SK-N-SH treated with all-trans-retinoic acid at 6 μM for 48 hours (cell line): ENCODE results near the gene HMOX1.
A peak's percentile ranks its signal among the peaks of the same experiment; 100 is the strongest.
"Not testable (repeated sequence)": the region's sequence is repeated elsewhere in the genome, so short reads cannot be mapped to it uniquely, and the experiment has no call there.

ENCODE experiments used
- ATAC-seq: fragments of 200-7000 bp; cut with Tn5 transposase; 3 replicates; pipeline ENCODE4 v1.9.1; 2020; ENCODE audit warnings: mild to moderate bottlenecking, moderate library complexity
- ARNTL ChIP-seq: fragments of 450-650 bp; formaldehyde crosslinking; IDR thresholded peaks from 2 replicates; pipeline ENCODE4 v1.5.0; 2020; ENCODE audit warnings: low read depth, mild to moderate bottlenecking, moderate library complexity, borderline replicate concordance
- BACH2 ChIP-seq: fragments of 250-450 bp; sonication (Bioruptor Pico); IDR thresholded peaks from 2 replicates; pipeline ENCODE4 v1.9.0; 2021; ENCODE audit warnings: mild to moderate bottlenecking, borderline replicate concordance
- CSDC2 ChIP-seq: fragments of 250-450 bp; sonication (Bioruptor Pico); IDR thresholded peaks from 2 replicates; pipeline ENCODE4 v1.5.0; 2020; ENCODE audit warnings: mild to moderate bottlenecking, moderate library complexity
- ESRRG ChIP-seq: fragments of 250-450 bp; sonication (Bioruptor Pico); IDR thresholded peaks from 2 replicates; pipeline ENCODE4 v1.6.1; 2021; ENCODE audit warnings: mild to moderate bottlenecking
- GLIS3 ChIP-seq: fragments of 250-450 bp; sonication (Bioruptor Pico); IDR thresholded peaks from 2 replicates; pipeline ENCODE4 v1.5.0; 2020; ENCODE audit warnings: mild to moderate bottlenecking, moderate library complexity
- ISL1 ChIP-seq: fragments of 250-450 bp; sonication (Bioruptor Pico); IDR thresholded peaks from 2 replicates; pipeline ENCODE4 v2.1.2; 2022; ENCODE audit warnings: mild to moderate bottlenecking, moderate library complexity
- OSR1 ChIP-seq: fragments of 250-450 bp; sonication (Bioruptor Pico); IDR thresholded peaks from 2 replicates; pipeline ENCODE4 v1.8.0; 2022; ENCODE audit warnings: moderate library complexity, mild to moderate bottlenecking, inconsistent platforms
- PATZ1 ChIP-seq: fragments of 250-450 bp; sonication (Bioruptor Pico); IDR thresholded peaks from 2 replicates; pipeline ENCODE4 v1.8.0; 2020; ENCODE audit warnings: mild to moderate bottlenecking, moderate library complexity, borderline replicate concordance
- PPARA ChIP-seq: fragments of 250-450 bp; sonication (Bioruptor Pico); IDR thresholded peaks from 2 replicates; pipeline ENCODE4 v1.5.0; 2020; ENCODE audit warnings: mild to moderate bottlenecking, borderline replicate concordance
- RARB ChIP-seq: fragments of 250-450 bp; sonication (Bioruptor Pico); IDR thresholded peaks from 2 replicates; pipeline ENCODE4 v1.8.0; 2021; ENCODE audit warnings: mild to moderate bottlenecking, moderate library complexity
- SNAI2 ChIP-seq: fragments of 250-450 bp; sonication (Bioruptor Pico); IDR thresholded peaks from 2 replicates; pipeline ENCODE4 v1.5.0; 2020; ENCODE audit warnings: mild to moderate bottlenecking, moderate library complexity
- TCF4 ChIP-seq: fragments of 250-450 bp; sonication (Bioruptor Pico); IDR thresholded peaks from 2 replicates; pipeline ENCODE4 v1.8.0; 2021; ENCODE audit warnings: mild to moderate bottlenecking, moderate library complexity, borderline replicate concordance
- TOX ChIP-seq: fragments of 250-450 bp; sonication (Bioruptor Pico); IDR thresholded peaks from 2 replicates; pipeline ENCODE4 v1.8.0; 2021; ENCODE audit warnings: mild to moderate bottlenecking, moderate library complexity, borderline replicate concordance
- TSHZ2 ChIP-seq: fragments of 250-450 bp; sonication (Bioruptor Pico); IDR thresholded peaks from 2 replicates; pipeline ENCODE4 v1.5.0; 2020; ENCODE audit warnings: mild to moderate bottlenecking, moderate library complexity
- ZC3H10 ChIP-seq: fragments of 250-450 bp; sonication (Bioruptor Pico); IDR thresholded peaks from 2 replicates; pipeline ENCODE4 v1.5.1; 2021; ENCODE audit warnings: mild to moderate bottlenecking, moderate library complexity
- ZFP3 ChIP-seq: fragments of 250-450 bp; sonication (Bioruptor Pico); IDR thresholded peaks from 2 replicates; pipeline ENCODE4 v1.5.0; 2020; ENCODE audit warnings: mild to moderate bottlenecking, moderate library complexity
- ZFP30 ChIP-seq: fragments of 450-650 bp; formaldehyde crosslinking; IDR thresholded peaks from 2 replicates; pipeline ENCODE4 v1.5.0; 2022; ENCODE audit warnings: mild to moderate bottlenecking, moderate library complexity
- ZNF565 ChIP-seq: fragments of 450-650 bp; formaldehyde crosslinking; conservative IDR thresholded peaks from 2 replicates; pipeline ENCODE4 v1.5.0; 2020; ENCODE audit warnings: low read depth, mild to moderate bottlenecking, moderate library complexity
- ZNF70 ChIP-seq: fragments of 450-650 bp; formaldehyde crosslinking; IDR thresholded peaks from 2 replicates; pipeline ENCODE4 v1.5.0; 2020; ENCODE audit warnings: mild to moderate bottlenecking, moderate library complexity
- ZNF8 ChIP-seq: fragments of 450-650 bp; formaldehyde crosslinking; IDR thresholded peaks from 2 replicates; pipeline ENCODE4 v1.5.0; 2020; ENCODE audit warnings: mild to moderate bottlenecking, moderate library complexity
- TF ChIP-seq, protein P1 (sequence below): fragments of 250-450 bp; sonication (Bioruptor Pico); IDR thresholded peaks from 2 replicates; pipeline ENCODE4 v1.5.1; 2020; ENCODE audit warnings: low read depth, mild to moderate bottlenecking, moderate library complexity
- TF ChIP-seq, protein P2 (sequence below): fragments of 250-450 bp; sonication (Bioruptor Pico); IDR thresholded peaks from 2 replicates; pipeline ENCODE4 v1.8.0; 2021; ENCODE audit warnings: low read depth, mild to moderate bottlenecking, moderate library complexity, borderline replicate concordance

HMOX1 gene

DNA sequence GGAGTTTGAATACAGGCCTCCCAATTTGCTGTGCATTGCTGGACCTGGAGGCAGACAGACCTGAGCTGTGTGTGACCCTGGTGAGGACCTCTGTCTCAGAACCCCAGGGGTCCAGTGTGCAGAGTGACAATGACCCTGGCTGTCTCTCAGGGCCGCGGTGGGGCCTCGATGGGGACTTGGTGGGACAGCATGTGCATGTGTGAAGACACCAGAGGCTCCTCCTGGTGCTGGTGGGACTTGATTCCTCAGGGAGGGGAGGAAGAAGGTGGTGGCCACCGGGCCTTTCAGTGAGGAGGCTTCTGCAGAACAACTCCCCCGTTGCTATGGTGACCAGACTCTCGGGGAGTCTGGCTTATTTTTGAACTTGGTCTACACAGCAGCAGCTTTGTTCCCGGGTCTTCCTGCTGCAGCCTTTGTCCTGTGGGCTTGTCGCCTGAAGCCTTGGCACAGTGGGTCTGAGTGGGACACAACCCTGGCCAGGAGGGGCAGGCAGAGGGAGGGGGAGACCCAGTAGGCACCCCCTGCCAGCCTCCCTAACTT is 54.4 kb downstream of the HMOX1 start:
- TF ChIP-seq SNAI2 (CRISPR knock-in tag) (no peak), ESRRG (CRISPR knock-in tag) (no peak), TOX (CRISPR knock-in tag) (no peak), ZFP30 (CRISPR knock-in tag) (no peak), ZNF8 (CRISPR knock-in tag) (no peak), ZFP3 (CRISPR knock-in tag) (no peak), TCF4 (CRISPR knock-in tag) (no peak), ISL1 (CRISPR knock-in tag) (no peak), ZNF70 (CRISPR knock-in tag) (no peak), PATZ1 (CRISPR knock-in tag) (no peak), RARB (CRISPR knock-in tag) (no peak), GLIS3 (no peak), CSDC2 (CRISPR knock-in tag) (no peak), TSHZ2 (no peak), ZC3H10 (no peak), OSR1 (CRISPR knock-in tag) (no peak)
- TF ChIP-seq, protein P1, sequence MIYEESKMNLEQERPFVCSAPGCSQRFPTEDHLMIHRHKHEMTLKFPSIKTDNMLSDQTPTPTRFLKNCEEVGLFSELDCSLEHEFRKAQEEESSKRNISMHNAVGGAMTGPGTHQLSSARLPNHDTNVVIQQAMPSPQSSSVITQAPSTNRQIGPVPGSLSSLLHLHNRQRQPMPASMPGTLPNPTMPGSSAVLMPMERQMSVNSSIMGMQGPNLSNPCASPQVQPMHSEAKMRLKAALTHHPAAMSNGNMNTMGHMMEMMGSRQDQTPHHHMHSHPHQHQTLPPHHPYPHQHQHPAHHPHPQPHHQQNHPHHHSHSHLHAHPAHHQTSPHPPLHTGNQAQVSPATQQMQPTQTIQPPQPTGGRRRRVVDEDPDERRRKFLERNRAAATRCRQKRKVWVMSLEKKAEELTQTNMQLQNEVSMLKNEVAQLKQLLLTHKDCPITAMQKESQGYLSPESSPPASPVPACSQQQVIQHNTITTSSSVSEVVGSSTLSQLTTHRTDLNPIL (CRISPR knock-in tag) = no peak
- TF ChIP-seq, protein P2, sequence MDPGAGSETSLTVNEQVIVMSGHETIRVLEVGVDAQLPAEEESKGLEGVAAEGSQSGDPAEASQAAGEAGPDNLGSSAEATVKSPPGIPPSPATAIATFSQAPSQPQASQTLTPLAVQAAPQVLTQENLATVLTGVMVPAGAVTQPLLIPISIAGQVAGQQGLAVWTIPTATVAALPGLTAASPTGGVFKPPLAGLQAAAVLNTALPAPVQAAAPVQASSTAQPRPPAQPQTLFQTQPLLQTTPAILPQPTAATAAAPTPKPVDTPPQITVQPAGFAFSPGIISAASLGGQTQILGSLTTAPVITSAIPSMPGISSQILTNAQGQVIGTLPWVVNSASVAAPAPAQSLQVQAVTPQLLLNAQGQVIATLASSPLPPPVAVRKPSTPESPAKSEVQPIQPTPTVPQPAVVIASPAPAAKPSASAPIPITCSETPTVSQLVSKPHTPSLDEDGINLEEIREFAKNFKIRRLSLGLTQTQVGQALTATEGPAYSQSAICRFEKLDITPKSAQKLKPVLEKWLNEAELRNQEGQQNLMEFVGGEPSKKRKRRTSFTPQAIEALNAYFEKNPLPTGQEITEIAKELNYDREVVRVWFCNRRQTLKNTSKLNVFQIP (CRISPR knock-in tag) = no peak

GRCh38 chr22:35436421-35436820 is 55.5 kb downstream of the HMOX1 start:
- no peak for ATAC-seq

More for the DNA sequence above, 54.4 kb downstream of the HMOX1 start:
- no peak for ATAC-seq

DNA sequence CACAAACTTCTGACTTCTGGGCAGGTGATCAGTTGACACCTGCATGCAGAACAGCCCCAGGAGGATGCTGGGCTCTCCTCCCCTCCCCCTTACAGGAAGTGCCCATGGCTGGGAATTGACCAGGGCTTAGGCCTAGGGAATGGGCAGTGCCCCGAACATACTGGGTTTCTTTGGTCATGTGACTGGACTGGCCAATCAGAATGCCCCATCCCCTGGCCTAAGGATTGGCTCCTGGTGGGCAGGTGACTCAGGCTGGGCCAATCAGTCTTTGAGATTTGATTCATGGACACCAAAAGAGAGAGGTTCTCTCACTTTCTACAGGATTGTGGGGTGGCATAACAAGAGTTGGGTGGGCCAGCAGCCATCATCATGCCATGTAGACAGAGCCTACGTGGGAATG is 56.2 kb downstream of the HMOX1 start:
- peak; percentile 55 for ATAC-seq
- no peak for TF ChIP-seq ZNF565
- no peak for TF ChIP-seq TOX (CRISPR knock-in tag)
- no peak for TF ChIP-seq CSDC2 (CRISPR knock-in tag)
- TF ChIP-seq BACH2 (CRISPR knock-in tag) = no peak
- no peak for TF ChIP-seq SNAI2 (CRISPR knock-in tag)
- TF ChIP-seq GLIS3 = no peak
- no peak for TF ChIP-seq ARNTL (CRISPR knock-in tag)
- TF ChIP-seq, protein P2 (CRISPR knock-in tag) = no peak
- no peak for TF ChIP-seq TCF4 (CRISPR knock-in tag)
- no peak for TF ChIP-seq OSR1 (CRISPR knock-in tag)
- no peak for TF ChIP-seq ISL1 (CRISPR knock-in tag)
- TF ChIP-seq, all 23 proteins: peak for 0

More at GRCh38 chr22:35436421-35436820, 55.5 kb downstream of the HMOX1 start:
- TF ChIP-seq SNAI2 (CRISPR knock-in tag) (no peak), ZFP30 (CRISPR knock-in tag) (no peak), ZC3H10 (no peak), BACH2 (CRISPR knock-in tag) (no peak), PPARA (no peak), OSR1 (CRISPR knock-in tag) (no peak), ZNF565 (no peak), RARB (CRISPR knock-in tag) (no peak), TOX (CRISPR knock-in tag) (no peak)
- TF ChIP-seq, protein P1 (CRISPR knock-in tag) = no peak

DNA sequence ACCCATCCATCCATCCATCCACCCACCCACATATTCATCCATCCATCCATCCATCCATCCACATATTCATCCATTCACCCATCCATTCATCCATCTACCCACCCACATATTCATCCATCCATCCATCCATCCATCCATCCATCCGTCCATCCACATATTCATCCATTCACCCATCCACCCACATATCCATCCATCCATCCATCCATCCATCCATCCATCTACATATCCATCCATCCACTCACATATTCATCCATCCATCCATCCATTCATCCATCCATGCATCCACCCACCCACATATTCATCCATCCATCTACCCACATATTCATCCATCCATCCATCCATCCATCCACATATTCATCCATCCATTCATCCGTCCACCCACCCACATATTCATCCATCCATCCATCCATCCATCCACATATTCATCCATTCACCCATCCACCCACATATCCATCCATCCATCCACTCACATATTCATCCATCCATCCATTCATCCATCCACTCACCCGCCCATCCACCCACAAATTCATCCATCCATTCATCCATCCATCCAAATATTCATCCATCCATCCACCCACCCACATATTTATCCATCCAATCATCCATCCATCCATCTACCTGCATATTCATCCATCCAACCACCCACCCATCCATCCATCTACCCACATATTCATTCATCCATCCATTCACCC is 57.9 kb downstream of the HMOX1 start:
- ATAC-seq = not testable (repeated sequence)
